Measurements from ENCODE around the gene OR4S1.
"Not testable (repeated sequence)": the region's sequence is repeated elsewhere in the genome, so short reads cannot be mapped to it uniquely, and the experiment has no call there.

The OR4S1 gene

GRCh38 chr11:48305923-48306322 is at the start of gene OR4S1:
TSS of gene OR4S1 (plus strand) at chr11:48306223. CDS start at chr11:48306223, 0 bp downstream.
- H3K36me3 ChIP-seq (ENCODE audit: control insufficient read depth, insufficient read depth, low read length), result no peaks in the 10 kb centered on the region
- no peak within 1 kb of the TSS for H3K4me3 ChIP-seq (ENCODE audit: low read depth, low read length)
- H3K9ac ChIP-seq (ENCODE audit: low read depth, low read length), result no peak within 1 kb of the TSS
- H3K9me3 ChIP-seq (ENCODE audit: control insufficient read depth, insufficient read depth, low read length), result peaks cover 9% of the 10 kb centered on the region
- no peaks in the 10 kb centered on the region for H3K27me3 ChIP-seq (ENCODE audit: control insufficient read depth, insufficient read depth, low read length)
- H3K4me1 ChIP-seq (ENCODE audit: control insufficient read depth, insufficient read depth, low read length), result no peaks in the 10 kb centered on the region

GRCh38 chr11:48261600-48261999 is 44.4 kb upstream of the OR4S1 start:
- H3K36me3 ChIP-seq (ENCODE audit: control insufficient read depth, insufficient read depth, low read length), result no peaks in the 10 kb centered on the region
- no peaks in the 10 kb centered on the region for H3K27me3 ChIP-seq (ENCODE audit: control insufficient read depth, insufficient read depth, low read length)
- H3K4me1 ChIP-seq (ENCODE audit: control insufficient read depth, insufficient read depth, low read length), result no peaks in the 10 kb centered on the region
- H3K9ac ChIP-seq (ENCODE audit: low read depth, low read length), result no peak overlapping the region
- peaks cover 4% of the 10 kb centered on the region for H3K9me3 ChIP-seq (ENCODE audit: control insufficient read depth, insufficient read depth, low read length)
- H3K4me3 ChIP-seq (ENCODE audit: low read depth, low read length), result no peak overlapping the region

- H3K9ac ChIP-seq (ENCODE audit: low read depth, low read length), result no peak within 1 kb of the TSS
- no peaks in the 10 kb centered on the region for H3K9me3 ChIP-seq (ENCODE audit: control insufficient read depth, insufficient read depth, low read length)
- H3K4me3 ChIP-seq (ENCODE audit: low read depth, low read length), result no peak within 1 kb of the TSS
- no peaks in the 10 kb centered on the region for H3K4me1 ChIP-seq (ENCODE audit: control insufficient read depth, insufficient read depth, low read length)
- no peaks in the 10 kb centered on the region for H3K36me3 ChIP-seq (ENCODE audit: control insufficient read depth, insufficient read depth, low read length)
- H3K27me3 ChIP-seq (ENCODE audit: control insufficient read depth, insufficient read depth, low read length), result no peaks in the 10 kb centered on the region
Observed at GRCh38 chr11:48263423-48263911, 42.6 kb upstream of the OR4S1 start, which contains the start of gene OR4X1. TSS of gene OR4X1 (plus strand) at chr11:48263861. CDS start at chr11:48263861, 0 bp downstream.

- Histone ChIP-seq H3K27me3 (ENCODE audit: control insufficient read depth, insufficient read depth, low read length) (peaks cover 20% of the 10 kb centered on the region), H3K36me3 (ENCODE audit: control insufficient read depth, insufficient read depth, low read length) (no peaks in the 10 kb centered on the region), H3K9me3 (ENCODE audit: control insufficient read depth, insufficient read depth, low read length) (no peaks in the 10 kb centered on the region), H3K9ac (ENCODE audit: low read depth, low read length) (no peak overlapping the region), H3K4me1 (ENCODE audit: control insufficient read depth, insufficient read depth, low read length) (no peaks in the 10 kb centered on the region), H3K4me3 (ENCODE audit: low read depth, low read length) (no peak overlapping the region)
Observed at GRCh38 chr11:48270621-48271020, 35.4 kb upstream of the OR4S1 start.

- no peak overlapping the region for H3K4me3 ChIP-seq (ENCODE audit: low read depth, low read length)
- H3K9me3 ChIP-seq (ENCODE audit: control insufficient read depth, insufficient read depth, low read length), result no peaks in the 10 kb centered on the region
- H3K36me3 ChIP-seq (ENCODE audit: control insufficient read depth, insufficient read depth, low read length), result no peaks in the 10 kb centered on the region
- no peak overlapping the region for H3K9ac ChIP-seq (ENCODE audit: low read depth, low read length)
- no peaks in the 10 kb centered on the region for H3K4me1 ChIP-seq (ENCODE audit: control insufficient read depth, insufficient read depth, low read length)
- peaks cover 20% of the 10 kb centered on the region for H3K27me3 ChIP-seq (ENCODE audit: control insufficient read depth, insufficient read depth, low read length)
Observed at GRCh38 chr11:48272606-48273005, 33.4 kb upstream of the OR4S1 start.

- H3K27me3 ChIP-seq (ENCODE audit: control insufficient read depth, insufficient read depth, low read length), result no peaks in the 10 kb centered on the region
- no peak overlapping the region for H3K9ac ChIP-seq (ENCODE audit: low read depth, low read length)
- H3K4me3 ChIP-seq (ENCODE audit: low read depth, low read length), result no peak overlapping the region
- peaks cover 16% of the 10 kb centered on the region for H3K9me3 ChIP-seq (ENCODE audit: control insufficient read depth, insufficient read depth, low read length)
- H3K36me3 ChIP-seq (ENCODE audit: control insufficient read depth, insufficient read depth, low read length), result no peaks in the 10 kb centered on the region
- no peaks in the 10 kb centered on the region for H3K4me1 ChIP-seq (ENCODE audit: control insufficient read depth, insufficient read depth, low read length)
Observed at GRCh38 chr11:48307760-48308386, 1.9 kb downstream of the OR4S1 start.

GRCh38 chr11:48313590-48313989 is 7.6 kb downstream of the OR4S1 start:
- peaks cover 14% of the 10 kb centered on the region for H3K9me3 ChIP-seq (ENCODE audit: control insufficient read depth, insufficient read depth, low read length)
- H3K27me3 ChIP-seq (ENCODE audit: control insufficient read depth, insufficient read depth, low read length); H3K36me3 ChIP-seq (ENCODE audit: control insufficient read depth, insufficient read depth, low read length); H3K4me3 ChIP-seq (ENCODE audit: low read depth, low read length); H3K9ac ChIP-seq (ENCODE audit: low read depth, low read length); H3K4me1 ChIP-seq (ENCODE audit: control insufficient read depth, insufficient read depth, low read length): not testable (repeated sequence)

GRCh38 chr11:48319813-48320212 is 13.8 kb downstream of the OR4S1 start:
- not testable (repeated sequence) for H3K27me3 ChIP-seq (ENCODE audit: control insufficient read depth, insufficient read depth, low read length); H3K4me1 ChIP-seq (ENCODE audit: control insufficient read depth, insufficient read depth, low read length); H3K36me3 ChIP-seq (ENCODE audit: control insufficient read depth, insufficient read depth, low read length); H3K9ac ChIP-seq (ENCODE audit: low read depth, low read length); H3K4me3 ChIP-seq (ENCODE audit: low read depth, low read length)
- peaks cover 13% of the 10 kb centered on the region for H3K9me3 ChIP-seq (ENCODE audit: control insufficient read depth, insufficient read depth, low read length)

- not testable (repeated sequence) for H3K4me3 ChIP-seq (ENCODE audit: low read depth, low read length); H3K36me3 ChIP-seq (ENCODE audit: control insufficient read depth, insufficient read depth, low read length); H3K9me3 ChIP-seq (ENCODE audit: control insufficient read depth, insufficient read depth, low read length); H3K27me3 ChIP-seq (ENCODE audit: control insufficient read depth, insufficient read depth, low read length); H3K4me1 ChIP-seq (ENCODE audit: control insufficient read depth, insufficient read depth, low read length); H3K9ac ChIP-seq (ENCODE audit: low read depth, low read length)
Observed at GRCh38 chr11:48324620-48325019, 18.6 kb downstream of the OR4S1 start, which contains the start of gene OR4C3. TSS of gene OR4C3 (plus strand) at chr11:48324920. CDS start at chr11:48325022, 102 bp downstream.

- H3K9me3 ChIP-seq (ENCODE audit: control insufficient read depth, insufficient read depth, low read length), result peaks cover 10% of the 10 kb centered on the region
- H3K27me3 ChIP-seq (ENCODE audit: control insufficient read depth, insufficient read depth, low read length), result no peaks in the 10 kb centered on the region
- H3K4me3 ChIP-seq (ENCODE audit: low read depth, low read length), result no peak overlapping the region
- no peak overlapping the region for H3K9ac ChIP-seq (ENCODE audit: low read depth, low read length)
- no peaks in the 10 kb centered on the region for H3K36me3 ChIP-seq (ENCODE audit: control insufficient read depth, insufficient read depth, low read length)
- H3K4me1 ChIP-seq (ENCODE audit: control insufficient read depth, insufficient read depth, low read length), result no peaks in the 10 kb centered on the region
Observed at GRCh38 chr11:48341466-48341865, 35.4 kb downstream of the OR4S1 start.

- not testable (repeated sequence) for H3K9ac ChIP-seq (ENCODE audit: low read depth, low read length); H3K9me3 ChIP-seq (ENCODE audit: control insufficient read depth, insufficient read depth, low read length); H3K36me3 ChIP-seq (ENCODE audit: control insufficient read depth, insufficient read depth, low read length)
Observed at GRCh38 chr11:48342505-48342904, 36.5 kb downstream of the OR4S1 start.

GRCh38 chr11:48346286-48346685 is 40.3 kb downstream of the OR4S1 start:
- H3K4me1 ChIP-seq (ENCODE audit: control insufficient read depth, insufficient read depth, low read length); H3K4me3 ChIP-seq (ENCODE audit: low read depth, low read length); H3K36me3 ChIP-seq (ENCODE audit: control insufficient read depth, insufficient read depth, low read length); H3K9ac ChIP-seq (ENCODE audit: low read depth, low read length); H3K9me3 ChIP-seq (ENCODE audit: control insufficient read depth, insufficient read depth, low read length); H3K27me3 ChIP-seq (ENCODE audit: control insufficient read depth, insufficient read depth, low read length): not testable (repeated sequence)

More at GRCh38 chr11:48342505-48342904, 36.5 kb downstream of the OR4S1 start:
- H3K4me1 ChIP-seq (ENCODE audit: control insufficient read depth, insufficient read depth, low read length); H3K27me3 ChIP-seq (ENCODE audit: control insufficient read depth, insufficient read depth, low read length); H3K4me3 ChIP-seq (ENCODE audit: low read depth, low read length): not testable (repeated sequence)
